NCI-H2029 (cell line): ENCODE measurements around the gene TMEM95.

Source experiments
- DNase-seq: peaks from one replicate; lab custom pipeline; 2025; lab: John Stamatoyannopoulos, UW

The TMEM95 gene

DNA sequence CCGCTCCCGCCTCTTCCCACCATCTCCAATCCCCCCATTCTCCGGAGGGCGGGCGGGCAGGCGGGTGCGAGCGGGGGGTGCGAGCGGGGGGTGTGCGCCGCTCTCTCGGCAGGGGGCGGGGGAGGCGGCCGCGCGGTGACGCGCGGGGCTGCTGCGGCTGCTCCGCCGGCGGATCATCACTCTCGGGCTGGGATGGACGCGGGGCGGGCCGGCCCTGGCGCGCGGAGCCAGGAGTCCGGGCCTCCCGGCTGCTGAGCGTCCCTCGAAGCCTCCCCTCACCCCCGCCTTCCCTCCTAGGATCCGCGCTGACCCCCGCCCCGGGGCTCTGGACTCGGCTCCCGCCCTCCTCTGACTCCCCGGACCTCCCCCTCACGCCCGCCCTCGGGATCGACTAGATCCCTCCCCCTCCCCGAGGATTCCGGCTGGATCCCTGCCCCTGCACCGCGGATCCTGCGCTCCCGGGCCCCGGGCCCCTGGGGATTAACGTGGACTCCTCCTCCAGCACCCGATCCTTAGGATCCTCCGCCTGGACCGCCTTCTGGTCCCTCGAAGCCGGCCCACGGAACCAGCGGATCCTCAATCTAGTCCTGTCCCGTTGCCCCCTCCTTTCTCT lies 49.9 kb downstream of the TMEM95 start:
- DNase-seq: no peak

DNA sequence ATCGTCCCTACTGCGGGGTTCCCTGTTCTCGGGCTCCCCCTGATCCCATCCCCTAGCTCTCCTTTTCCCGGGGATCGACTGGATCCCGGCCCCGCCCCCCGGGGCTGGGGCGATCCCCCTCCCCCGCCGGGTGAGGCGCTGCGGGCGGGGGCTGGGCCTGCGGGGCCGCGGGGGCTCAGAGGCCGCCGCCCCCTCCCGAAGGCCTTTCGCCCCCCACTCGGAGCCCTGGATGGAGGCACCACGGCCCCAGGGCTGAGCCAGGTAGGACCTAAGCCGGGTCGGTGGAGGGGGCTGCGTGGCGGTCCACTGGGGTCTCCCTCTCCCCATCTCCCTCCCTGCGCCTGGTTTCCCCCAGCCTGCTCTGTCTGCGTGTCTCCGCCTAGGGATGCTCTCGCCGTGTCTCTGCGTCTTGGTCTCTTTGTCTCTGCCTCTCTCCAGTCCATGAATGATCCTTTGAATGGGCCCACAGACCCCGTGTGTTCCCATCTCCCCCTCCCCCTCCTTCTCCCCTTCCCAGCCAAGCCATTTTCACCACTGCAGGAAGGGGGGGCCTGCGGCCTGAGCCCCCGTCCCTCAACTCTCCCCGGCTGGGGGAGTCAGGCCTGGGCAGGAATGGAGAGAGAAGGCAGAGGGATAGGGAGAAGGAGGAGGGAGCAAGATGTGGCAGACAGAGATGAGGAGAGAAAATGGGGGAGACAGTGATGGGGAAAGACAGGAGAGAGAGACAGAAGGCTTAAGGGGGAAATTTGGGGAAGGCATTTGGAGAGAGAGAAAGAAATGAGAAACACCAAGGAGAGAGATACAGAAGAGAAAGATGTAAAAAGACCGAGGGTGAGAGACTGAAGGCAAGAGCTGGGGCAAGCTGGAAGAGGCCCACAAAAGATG lies 50.6 kb downstream of the TMEM95 start:
- DNase-seq: no peak

DNA sequence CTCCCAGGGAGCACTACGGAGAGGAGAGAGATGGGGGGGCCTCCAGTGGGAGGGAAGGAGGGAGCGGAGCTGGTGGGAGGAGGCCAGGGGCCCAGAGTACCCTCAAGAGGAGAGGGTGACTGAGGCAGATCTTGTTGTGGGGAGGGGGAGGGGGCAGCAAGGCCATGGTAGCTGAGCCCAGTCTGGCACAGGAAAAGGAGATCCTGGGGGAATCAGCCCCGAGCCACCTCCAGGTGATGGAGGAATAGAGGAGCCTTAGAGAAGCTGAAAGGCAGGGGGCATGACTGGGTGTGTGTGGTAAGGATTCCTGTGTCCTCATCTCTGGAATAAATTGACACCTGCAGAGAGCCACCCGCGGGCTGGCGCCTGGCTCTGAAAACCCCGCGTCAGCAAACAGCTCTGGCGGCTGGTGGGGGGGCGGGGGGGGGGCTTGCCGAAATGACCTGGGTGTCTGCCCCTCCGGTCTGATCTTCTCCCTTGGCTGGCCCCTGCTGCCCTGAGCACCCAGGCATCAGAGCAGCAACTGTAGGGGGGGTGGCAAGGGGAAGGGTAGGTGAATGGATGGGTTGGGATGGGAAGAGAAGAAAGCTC lies 51.4 kb downstream of the TMEM95 start:
- DNase-seq: no peak
